ENCODE measurements around the gene C1orf50.
"Not testable (repeated sequence)": the region's sequence is repeated elsewhere in the genome, so short reads cannot be mapped to it uniquely, and the experiment has no call there.

Gene C1orf50

GRCh38 chr1:42801832-42802473, 34.9 kb downstream of the C1orf50 start:
- DNase-seq (ENCODE audit: low read depth) = no peak

- DNase-seq (ENCODE audit: low read depth) = no peak
These were observed 39.1 kb downstream of the C1orf50 start for GRCh38 chr1:42806171-42806570.

- DNase-seq (ENCODE audit: low read depth) = no peak
These were observed 39.5 kb downstream of the C1orf50 start for GRCh38 chr1:42806593-42806992.

- no peak for DNase-seq (ENCODE audit: low read depth)
These were observed 40.1 kb downstream of the C1orf50 start for GRCh38 chr1:42807056-42807668.

- not testable (repeated sequence) for DNase-seq (ENCODE audit: low read depth)
These were observed 47.8 kb downstream of the C1orf50 start for GRCh38 chr1:42814815-42815214.

- no peak for DNase-seq (ENCODE audit: low read depth)
These were observed 49.0 kb downstream of the C1orf50 start for GRCh38 chr1:42815941-42816584.

- peak; percentile 79 for DNase-seq (ENCODE audit: low read depth)
These were observed 49.8 kb downstream of the C1orf50 start, which contains the start of the genes ERMAP and SVBP for GRCh38 chr1:42816585-42817439. TSS of gene ERMAP (plus strand) at chr1:42817122. CDS start at chr1:42830449, 13,327 bp downstream. TSS of gene SVBP (minus strand) at chr1:42817397. CDS start at chr1:42816544, 853 bp downstream.

GRCh38 chr1:42817440-42817767, 50.4 kb downstream of the C1orf50 start:
- DNase-seq (ENCODE audit: low read depth) = no peak

GRCh38 chr1:42817976-42818375, 50.9 kb downstream of the C1orf50 start:
- no peak for DNase-seq (ENCODE audit: low read depth)

- no peak for DNase-seq (ENCODE audit: low read depth)
These were observed 53.8 kb downstream of the C1orf50 start for GRCh38 chr1:42820813-42821212.

GRCh38 chr1:42821690-42822089, 54.6 kb downstream of the C1orf50 start:
- DNase-seq (ENCODE audit: low read depth) = no peak

GRCh38 chr1:42822800-42823392, 55.8 kb downstream of the C1orf50 start:
- no peak for DNase-seq (ENCODE audit: low read depth)

- DNase-seq (ENCODE audit: low read depth) = no peak
These were observed 57.5 kb downstream of the C1orf50 start for GRCh38 chr1:42824481-42825035.

GRCh38 chr1:42825036-42825851, 58.2 kb downstream of the C1orf50 start:
- peak; percentile 81 for DNase-seq (ENCODE audit: low read depth)

Data from CMK (cell line).